ENCODE data around the gene SLC6A14.

SLC6A14 gene, protein sequence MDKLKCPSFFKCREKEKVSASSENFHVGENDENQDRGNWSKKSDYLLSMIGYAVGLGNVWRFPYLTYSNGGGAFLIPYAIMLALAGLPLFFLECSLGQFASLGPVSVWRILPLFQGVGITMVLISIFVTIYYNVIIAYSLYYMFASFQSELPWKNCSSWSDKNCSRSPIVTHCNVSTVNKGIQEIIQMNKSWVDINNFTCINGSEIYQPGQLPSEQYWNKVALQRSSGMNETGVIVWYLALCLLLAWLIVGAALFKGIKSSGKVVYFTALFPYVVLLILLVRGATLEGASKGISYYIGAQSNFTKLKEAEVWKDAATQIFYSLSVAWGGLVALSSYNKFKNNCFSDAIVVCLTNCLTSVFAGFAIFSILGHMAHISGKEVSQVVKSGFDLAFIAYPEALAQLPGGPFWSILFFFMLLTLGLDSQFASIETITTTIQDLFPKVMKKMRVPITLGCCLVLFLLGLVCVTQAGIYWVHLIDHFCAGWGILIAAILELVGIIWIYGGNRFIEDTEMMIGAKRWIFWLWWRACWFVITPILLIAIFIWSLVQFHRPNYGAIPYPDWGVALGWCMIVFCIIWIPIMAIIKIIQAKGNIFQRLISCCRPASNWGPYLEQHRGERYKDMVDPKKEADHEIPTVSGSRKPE

DNA sequence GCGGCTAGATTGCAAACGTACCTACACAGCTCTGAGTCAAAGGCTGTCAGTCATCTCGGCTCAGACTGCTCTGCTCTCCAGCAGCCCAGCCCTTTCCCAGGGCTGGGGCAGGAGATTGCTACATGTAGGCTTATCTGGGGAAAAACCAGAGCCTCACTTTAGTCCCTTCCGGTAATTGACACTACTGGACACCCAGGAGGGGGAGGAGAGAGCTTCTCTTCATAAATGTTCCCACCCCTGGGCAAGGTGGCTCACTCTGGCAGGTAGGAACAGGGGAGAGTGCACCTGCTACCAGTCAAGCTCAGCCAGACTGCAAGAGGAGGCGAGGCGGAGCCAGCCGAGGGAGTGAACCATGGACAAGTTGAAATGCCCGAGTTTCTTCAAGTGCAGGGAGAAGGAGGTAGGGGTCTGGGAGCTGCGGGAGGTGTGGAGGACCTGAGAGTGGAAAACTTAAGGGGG, at the start of gene SLC6A14:
SLC6A14 (plus strand) TSS at position 249 of the 459 bp plus-strand sequence; CDS start at position 353, 104 bp downstream.
- no peak for DNase-seq

DNA sequence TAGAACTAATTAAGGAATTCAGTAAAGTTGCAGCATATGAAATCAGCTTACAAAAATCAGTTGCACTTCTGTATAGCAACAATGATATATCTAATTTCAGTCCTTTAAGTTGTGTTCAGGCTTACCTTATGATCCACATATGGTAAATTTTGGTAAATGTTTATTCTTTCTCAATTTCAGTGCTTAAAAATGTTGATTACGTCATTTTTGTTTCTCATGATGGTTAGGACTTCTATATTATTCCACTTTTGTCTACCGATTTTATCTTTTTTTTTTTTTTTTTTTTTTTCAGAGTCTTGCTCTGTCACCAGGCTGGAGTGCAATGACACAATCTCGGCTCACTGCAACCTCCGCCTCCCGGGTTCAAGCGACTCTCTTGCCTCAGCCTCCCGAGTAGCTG, 40.7 kb upstream of the SLC6A14 start:
- no peak for DNase-seq

DNA sequence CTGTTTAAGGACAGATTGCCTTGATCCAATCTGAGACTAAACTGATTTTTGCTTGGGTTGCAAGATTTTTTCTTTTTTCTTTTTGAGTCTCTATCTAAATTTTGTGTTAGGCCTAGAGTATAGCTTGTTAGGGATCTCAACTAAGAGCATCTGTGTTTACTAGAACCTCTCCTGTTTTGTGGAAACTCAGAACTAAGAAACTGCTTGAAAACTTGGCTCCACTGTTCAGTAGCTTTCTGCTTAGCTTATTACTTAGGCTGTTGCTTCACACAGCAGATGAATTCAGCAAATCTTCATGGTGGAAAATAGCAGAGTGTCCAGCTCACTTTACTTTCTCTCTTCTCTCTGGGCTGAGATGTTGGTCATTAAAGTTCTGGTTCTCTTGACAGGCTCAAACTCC, 36.7 kb upstream of the SLC6A14 start:
- no peak for DNase-seq

DNA sequence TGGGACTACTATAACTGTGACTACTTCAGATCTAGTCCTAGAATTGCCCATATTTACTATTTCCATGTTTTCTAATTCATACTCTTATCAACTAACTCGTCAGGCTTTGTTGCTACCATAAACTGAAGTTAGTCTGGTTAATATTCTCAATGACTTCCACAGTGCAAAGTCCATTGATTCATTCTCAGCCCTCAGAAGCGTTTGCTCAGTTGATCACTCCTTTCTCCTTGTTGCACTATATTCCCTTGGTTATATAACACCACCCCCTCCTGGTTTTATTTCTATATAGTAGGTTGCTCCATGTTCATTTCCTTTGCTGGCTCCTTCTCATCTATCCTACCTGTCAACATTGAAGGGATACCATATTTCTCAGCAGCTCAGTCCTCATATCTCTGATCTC, 27.2 kb upstream of the SLC6A14 start:
- DNase-seq = no peak

DNA sequence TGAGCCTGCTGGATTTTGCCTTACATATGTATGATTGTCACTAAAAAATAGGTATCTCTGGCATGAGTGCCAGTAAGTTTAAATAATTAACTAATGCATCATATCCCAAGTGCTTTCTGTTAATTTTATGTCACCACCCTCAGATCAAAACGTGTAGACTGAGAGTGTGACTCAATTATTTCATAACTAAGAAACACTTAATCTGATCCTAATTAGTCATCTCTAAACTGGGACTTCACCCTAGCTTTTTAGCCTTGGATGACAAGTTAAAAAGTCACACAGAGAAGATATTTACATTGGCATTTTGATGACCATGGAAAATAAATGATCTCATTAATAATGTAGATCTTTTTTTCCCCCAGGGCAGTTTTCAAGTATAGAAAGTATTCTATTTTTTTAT, 23.1 kb upstream of the SLC6A14 start:
- DNase-seq = no peak

DNA sequence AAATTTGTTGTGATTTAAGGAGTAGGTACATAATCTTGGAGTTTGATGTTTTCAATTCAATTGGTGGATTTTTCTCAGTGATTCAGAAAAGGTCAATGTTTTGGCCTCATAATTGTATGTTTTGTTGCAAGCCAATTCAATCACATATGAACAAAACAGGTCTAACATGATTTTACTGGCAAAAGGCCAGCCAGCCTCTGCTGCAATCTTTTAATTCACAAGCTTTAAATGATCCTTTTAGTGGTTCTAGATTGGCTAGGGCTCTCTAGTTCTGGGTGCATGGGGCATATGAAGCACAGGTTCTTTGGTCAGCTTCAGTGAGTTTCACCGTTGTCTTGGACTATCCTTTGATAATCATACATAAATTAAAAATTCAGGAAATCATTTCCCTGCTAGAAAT, 19.2 kb upstream of the SLC6A14 start:
- DNase-seq = no peak

DNA sequence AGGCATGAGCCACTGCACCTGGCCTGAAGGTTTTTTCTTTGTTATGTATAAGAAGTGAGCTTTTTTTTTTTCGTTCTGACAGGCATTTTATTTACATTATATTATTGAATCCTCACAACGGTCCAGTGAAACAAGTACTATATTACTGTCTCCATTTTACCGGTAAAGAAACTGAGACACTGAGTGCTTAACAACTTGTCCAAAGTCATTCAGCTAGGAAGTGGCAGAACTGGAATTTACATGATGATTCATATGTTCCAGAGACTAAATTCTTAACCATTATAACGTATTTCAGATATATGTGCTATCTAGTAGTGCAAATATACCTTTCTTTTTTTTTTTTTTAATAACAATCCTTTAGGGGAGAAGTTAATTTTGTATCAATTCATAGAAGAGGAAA, 18.4 kb upstream of the SLC6A14 start:
- DNase-seq = no peak

DNA sequence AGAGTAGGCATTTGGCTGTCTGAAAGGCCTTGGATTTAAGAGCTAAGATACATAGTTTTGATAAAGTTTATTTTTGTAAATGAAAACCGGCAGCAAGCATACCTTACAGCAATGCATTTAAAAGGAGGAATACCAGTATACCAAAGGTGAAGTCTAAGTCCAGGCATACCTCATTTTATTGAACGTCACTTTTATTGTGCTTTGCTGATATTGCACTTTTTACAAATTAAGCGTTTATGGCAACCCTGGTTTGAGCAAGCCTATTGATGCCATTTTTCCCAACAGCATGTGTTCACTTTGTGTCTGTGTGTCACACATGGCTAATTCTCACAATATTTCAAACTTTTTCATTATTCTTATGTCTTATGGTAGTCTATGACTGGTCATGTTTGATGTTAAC, 8.4 kb upstream of the SLC6A14 start:
- no peak for DNase-seq

DNA sequence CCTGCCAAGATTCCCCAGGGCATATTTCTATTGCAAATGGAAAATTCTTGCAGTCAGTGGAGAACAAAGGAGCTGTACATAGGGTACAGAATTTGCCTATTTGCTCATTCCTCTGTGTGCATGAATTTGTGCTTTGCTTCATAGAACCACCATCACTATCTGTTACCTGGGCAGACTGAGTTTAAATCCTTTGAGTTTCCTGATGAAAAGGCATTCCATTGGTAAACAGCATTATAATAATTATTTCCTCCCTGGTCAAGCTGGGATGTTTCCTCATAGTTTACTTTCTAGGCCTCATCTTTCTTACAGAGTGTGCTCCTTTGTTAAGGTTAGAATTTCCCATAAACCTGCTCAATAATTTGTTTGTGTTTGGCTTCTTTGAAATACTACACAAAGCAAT, 809 bp upstream of the SLC6A14 start:
- DNase-seq = no peak

DNA sequence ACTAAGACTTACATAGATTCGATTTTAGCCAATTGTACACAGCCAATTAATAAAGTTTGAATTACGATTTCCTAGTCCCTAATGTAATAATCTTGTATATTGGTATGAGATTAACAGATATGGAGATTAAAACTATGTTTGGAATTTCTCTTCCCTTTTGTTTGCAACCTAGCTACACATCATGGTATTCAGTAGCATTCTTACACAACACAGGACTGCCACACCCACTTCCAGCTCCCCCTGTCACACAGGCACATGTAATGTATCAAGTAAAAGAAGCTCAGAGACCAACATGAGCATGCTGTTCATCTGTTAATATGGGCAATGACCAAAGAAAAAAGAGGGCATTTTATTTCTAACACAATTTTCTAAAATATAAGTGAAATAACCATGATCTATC, 12.8 kb downstream of the SLC6A14 start:
- DNase-seq = no peak

DNA sequence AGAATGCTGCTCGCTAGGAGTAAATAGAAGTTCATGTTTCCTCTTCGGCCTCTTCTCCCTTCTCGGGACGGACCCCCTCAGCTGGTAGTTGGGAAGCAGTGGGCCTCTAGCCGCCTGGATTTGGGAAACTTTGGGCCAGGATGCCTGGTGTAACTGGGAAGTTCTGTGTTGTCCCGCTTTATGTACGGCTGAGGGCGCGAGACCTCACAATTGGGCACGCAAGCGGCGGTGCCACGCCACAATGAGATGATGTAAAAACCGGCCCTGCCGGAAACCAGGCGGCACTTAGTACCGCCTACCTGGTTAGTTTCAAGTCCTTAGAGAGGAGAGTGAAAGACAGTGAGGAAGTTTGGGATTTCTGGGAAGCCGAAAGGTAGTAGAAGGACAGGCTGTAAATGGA, 26.4 kb downstream of the SLC6A14 start, which contains the start of gene CT83:
CT83 (minus strand) TSS at position 155 of the 400 bp plus-strand sequence; CDS start at position 35, 120 bp downstream.
- DNase-seq = no peak

DNA sequence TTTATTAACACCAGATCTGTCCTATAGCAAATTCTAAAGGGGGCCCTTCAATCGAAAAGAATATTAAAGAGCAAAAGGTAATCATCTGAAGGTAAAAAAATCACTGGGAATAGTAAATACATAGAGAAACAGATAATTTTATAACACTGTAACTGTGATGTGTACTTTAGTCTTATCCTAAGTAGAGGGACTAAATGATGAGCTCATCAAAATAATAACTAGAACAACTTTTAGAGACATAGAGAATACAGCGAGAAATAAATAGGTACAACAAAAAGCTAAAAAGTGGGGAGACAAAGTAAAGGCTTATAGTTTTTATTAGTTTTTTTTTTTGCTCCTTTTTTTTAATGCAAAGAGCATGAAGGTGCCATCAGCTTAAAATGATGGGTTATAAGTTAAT, 43.7 kb downstream of the SLC6A14 start:
- DNase-seq = no peak

DNA sequence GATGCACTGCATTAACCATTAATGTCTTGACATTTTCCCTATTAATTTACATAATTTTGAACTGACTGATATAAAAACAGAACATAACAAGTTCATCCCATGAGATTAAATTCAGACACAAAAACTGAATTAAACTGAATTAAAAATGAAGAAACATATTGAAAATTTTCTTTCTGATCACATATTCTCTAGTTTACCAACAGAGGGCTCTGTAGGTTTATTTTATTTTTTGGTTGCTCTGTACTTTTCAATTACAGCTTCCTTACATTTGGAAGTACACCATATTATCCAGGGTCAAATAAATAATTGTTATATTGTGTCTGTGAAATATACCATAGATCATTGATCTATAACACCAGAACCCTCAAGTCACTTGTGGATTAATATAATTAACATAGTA, 53.7 kb downstream of the SLC6A14 start:
- no peak for DNase-seq

DNA sequence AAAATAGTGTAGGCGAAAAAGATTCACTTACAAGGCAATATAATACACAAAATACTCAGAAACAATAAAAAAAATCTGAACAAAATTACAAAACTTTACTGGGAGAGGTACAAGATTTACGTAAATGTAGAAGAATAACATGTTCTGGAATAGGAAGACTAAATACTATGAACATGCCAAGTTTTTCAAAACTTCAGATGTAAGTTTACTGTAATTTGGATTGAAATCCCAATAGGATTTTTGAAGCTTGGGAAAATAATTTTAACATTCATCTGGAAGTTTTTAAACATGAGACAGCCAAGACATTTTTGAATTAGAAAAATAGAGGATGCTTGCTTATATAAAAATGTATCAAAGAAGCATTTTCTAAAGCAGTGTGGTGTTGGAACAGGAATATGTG, 56.9 kb downstream of the SLC6A14 start:
- DNase-seq = no peak

DNA sequence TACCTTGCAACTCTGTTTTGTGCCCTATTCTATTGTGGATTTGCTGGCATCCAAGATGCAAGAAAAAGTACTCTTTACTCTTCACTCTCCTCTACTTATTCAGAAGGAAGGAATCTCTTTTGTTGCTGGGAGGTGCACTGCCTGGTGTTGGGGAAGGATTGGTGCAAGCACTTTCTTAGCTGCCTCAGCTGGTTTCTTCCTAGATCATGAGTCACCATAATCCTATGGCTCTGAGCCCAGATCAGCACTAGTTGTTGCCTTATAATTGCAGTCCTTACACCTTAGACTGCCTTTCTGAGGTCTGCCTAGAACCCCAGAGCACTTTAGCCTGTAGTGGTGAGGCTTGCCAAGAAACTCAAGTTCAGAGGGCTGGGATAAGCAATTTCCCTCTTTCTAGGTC, 63.4 kb downstream of the SLC6A14 start:
- DNase-seq = no peak
